ENCODE results near the gene PPM1D.
"Not testable (repeated sequence)": the region's sequence is repeated elsewhere in the genome, so short reads cannot be mapped to it uniquely, and the experiment has no call there.

PPM1D gene

GRCh38 chr17:60627124-60627523 lies 27.1 kb downstream of the PPM1D start:
- DNase-seq = no peak

- no peak for DNase-seq
These were observed 28.4 kb downstream of the PPM1D start for GRCh38 chr17:60628252-60628889.

- DNase-seq = no peak
These were observed 29.1 kb downstream of the PPM1D start for GRCh38 chr17:60629120-60629519.

GRCh38 chr17:60630352-60630751 lies 30.4 kb downstream of the PPM1D start:
- DNase-seq = no peak

GRCh38 chr17:60631119-60631518 lies 31.1 kb downstream of the PPM1D start:
- DNase-seq = no peak

GRCh38 chr17:60637683-60638082 lies 37.7 kb downstream of the PPM1D start:
- DNase-seq = no peak

GRCh38 chr17:60639019-60639330 lies 39.0 kb downstream of the PPM1D start:
- no peak for DNase-seq

GRCh38 chr17:60640503-60640902 lies 40.5 kb downstream of the PPM1D start:
- no peak for DNase-seq

- DNase-seq = no peak
These were observed 41.1 kb downstream of the PPM1D start for GRCh38 chr17:60641126-60641525.

- DNase-seq = peak; percentile 7
These were observed 41.8 kb downstream of the PPM1D start for GRCh38 chr17:60641810-60642220.

- peak; percentile 17 for DNase-seq
These were observed 46.0 kb downstream of the PPM1D start for GRCh38 chr17:60645918-60646523.

GRCh38 chr17:60646701-60647100 lies 46.7 kb downstream of the PPM1D start:
- no peak for DNase-seq

GRCh38 chr17:60647705-60648104 lies 47.7 kb downstream of the PPM1D start:
- no peak for DNase-seq

- DNase-seq = no peak
These were observed 52.7 kb downstream of the PPM1D start for GRCh38 chr17:60652454-60653247.

GRCh38 chr17:60653569-60653968 lies 53.6 kb downstream of the PPM1D start:
- no peak for DNase-seq

- DNase-seq = no peak
These were observed 56.5 kb downstream of the PPM1D start for GRCh38 chr17:60656499-60656898.

- no peak for DNase-seq
These were observed 59.2 kb downstream of the PPM1D start for GRCh38 chr17:60659156-60659555.

GRCh38 chr17:60661489-60661888 lies 61.5 kb downstream of the PPM1D start:
- DNase-seq = no peak

GRCh38 chr17:60664022-60664421 lies 64.0 kb downstream of the PPM1D start:
- no peak for DNase-seq

- DNase-seq = no peak
These were observed 65.6 kb downstream of the PPM1D start for GRCh38 chr17:60665602-60666001.

- DNase-seq = not testable (repeated sequence)
These were observed 68.7 kb downstream of the PPM1D start for GRCh38 chr17:60668741-60669140.

GRCh38 chr17:60671482-60671881 lies 71.5 kb downstream of the PPM1D start:
- no peak for DNase-seq

- DNase-seq = not testable (repeated sequence)
These were observed 74.6 kb downstream of the PPM1D start for GRCh38 chr17:60674637-60675036.

- DNase-seq = no peak
These were observed 76.0 kb downstream of the PPM1D start for GRCh38 chr17:60675997-60676396.
